ENCODE data around the gene UTP3.

DNA sequence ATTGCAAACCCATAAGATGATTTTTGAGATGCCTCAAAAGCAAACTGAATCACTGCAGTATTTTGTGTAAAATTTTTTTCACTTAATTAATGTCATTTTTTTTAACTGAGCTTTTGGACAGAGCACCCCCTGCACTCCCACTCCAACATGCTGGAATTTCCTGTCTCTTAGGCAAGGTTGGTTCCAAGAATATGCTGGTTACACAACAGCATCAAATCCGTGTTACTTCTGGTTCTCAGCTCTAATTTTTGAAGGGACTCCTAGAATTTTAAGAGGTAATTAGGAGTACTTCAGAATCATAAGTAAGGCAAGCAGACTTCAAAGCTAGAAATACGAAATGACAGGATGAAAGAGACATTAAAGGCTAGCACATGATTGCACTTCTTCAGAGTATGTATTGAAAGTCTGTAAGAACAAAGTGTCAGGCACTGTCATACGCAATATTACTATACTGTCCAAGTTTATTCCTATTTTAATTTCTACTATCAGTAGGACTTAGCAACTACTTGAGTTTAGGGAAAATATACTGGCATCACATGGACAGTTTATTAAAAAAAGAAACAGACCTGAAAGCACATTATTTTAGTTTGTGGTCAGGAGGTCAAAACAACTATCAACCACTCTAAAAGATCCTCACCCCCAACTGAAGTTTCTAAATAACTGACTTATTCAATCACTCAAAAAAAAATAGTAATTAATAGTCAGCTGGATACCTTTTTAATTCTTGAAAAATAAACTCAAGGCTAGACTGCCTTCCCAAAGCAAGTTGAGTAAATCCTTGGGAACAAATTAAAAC, 20.4 kb upstream of the UTP3 start:
- TF ChIP-seq, protein P1, sequence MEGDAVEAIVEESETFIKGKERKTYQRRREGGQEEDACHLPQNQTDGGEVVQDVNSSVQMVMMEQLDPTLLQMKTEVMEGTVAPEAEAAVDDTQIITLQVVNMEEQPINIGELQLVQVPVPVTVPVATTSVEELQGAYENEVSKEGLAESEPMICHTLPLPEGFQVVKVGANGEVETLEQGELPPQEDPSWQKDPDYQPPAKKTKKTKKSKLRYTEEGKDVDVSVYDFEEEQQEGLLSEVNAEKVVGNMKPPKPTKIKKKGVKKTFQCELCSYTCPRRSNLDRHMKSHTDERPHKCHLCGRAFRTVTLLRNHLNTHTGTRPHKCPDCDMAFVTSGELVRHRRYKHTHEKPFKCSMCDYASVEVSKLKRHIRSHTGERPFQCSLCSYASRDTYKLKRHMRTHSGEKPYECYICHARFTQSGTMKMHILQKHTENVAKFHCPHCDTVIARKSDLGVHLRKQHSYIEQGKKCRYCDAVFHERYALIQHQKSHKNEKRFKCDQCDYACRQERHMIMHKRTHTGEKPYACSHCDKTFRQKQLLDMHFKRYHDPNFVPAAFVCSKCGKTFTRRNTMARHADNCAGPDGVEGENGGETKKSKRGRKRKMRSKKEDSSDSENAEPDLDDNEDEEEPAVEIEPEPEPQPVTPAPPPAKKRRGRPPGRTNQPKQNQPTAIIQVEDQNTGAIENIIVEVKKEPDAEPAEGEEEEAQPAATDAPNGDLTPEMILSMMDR (IDR thresholded peaks at IDR 0.05): no peak
- TF ChIP-seq EP300 (IDR thresholded peaks at IDR 0.05; ENCODE audit: low read depth) (no peak), POLR2A (IDR thresholded peaks at IDR 0.05) (no peak)

Measured in transverse colon (tissue), 3 donors.